ENCODE measurements around the gene CMTM5. TPM values are rescaled to one million over a fixed set of nuclear protein-coding genes. Genes with fewer than 3 reads are reported as not detected.

The CMTM5 gene
- total RNA-seq, 4 donors from 2014 or later, result 0.64 to 1.1 TPM; not detected in 2

- 77% methylated on average over 10 of the region's 10 CpGs; no CpG with 5 or more reads in 1 of the 2 donors for WGBS, 2 donors (ENCODE audit: low coverage in 1 of 2)
- TF ChIP-seq POLR2A (IDR thresholded peaks at IDR 0.05) (no peak), POLR2AphosphoS5 (IDR thresholded peaks at IDR 0.05) (no peak), EP300 (IDR thresholded peaks at IDR 0.05; ENCODE audit: low read depth) (no peak)
- TF ChIP-seq, protein P1, sequence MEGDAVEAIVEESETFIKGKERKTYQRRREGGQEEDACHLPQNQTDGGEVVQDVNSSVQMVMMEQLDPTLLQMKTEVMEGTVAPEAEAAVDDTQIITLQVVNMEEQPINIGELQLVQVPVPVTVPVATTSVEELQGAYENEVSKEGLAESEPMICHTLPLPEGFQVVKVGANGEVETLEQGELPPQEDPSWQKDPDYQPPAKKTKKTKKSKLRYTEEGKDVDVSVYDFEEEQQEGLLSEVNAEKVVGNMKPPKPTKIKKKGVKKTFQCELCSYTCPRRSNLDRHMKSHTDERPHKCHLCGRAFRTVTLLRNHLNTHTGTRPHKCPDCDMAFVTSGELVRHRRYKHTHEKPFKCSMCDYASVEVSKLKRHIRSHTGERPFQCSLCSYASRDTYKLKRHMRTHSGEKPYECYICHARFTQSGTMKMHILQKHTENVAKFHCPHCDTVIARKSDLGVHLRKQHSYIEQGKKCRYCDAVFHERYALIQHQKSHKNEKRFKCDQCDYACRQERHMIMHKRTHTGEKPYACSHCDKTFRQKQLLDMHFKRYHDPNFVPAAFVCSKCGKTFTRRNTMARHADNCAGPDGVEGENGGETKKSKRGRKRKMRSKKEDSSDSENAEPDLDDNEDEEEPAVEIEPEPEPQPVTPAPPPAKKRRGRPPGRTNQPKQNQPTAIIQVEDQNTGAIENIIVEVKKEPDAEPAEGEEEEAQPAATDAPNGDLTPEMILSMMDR (IDR thresholded peaks at IDR 0.05), result no peak
- H3K27ac ChIP-seq, result no peak overlapping the region
- in situ Hi-C loops (cut with MboI; ENCODE audit: low pct_ligation_motif_present in 1 of 4, low pct_unique_long_range_greater_than_20kb in 1 of 4, low sequenced_read_pairs in 3 of 4) (no loop called here), intact Hi-C loops (cut with DNase I; ENCODE audit: low total_unique reads) (no loop called here)
- no peaks in the 10 kb centered on the region for H3K9me3 ChIP-seq
- H3K36me3 ChIP-seq, result no peaks in the 10 kb centered on the region
- peaks cover 4% of the 10 kb centered on the region for H3K27me3 ChIP-seq
- DNase-seq, result no peak
- no peak overlapping the region for H3K4me3 ChIP-seq
- no peaks in the 10 kb centered on the region for H3K4me1 ChIP-seq
Observed at GRCh38 chr14:23405096-23405495, 28.2 kb downstream of the CMTM5 start.

- H3K4me1 ChIP-seq, result no peaks in the 10 kb centered on the region
- no peaks in the 10 kb centered on the region for H3K36me3 ChIP-seq
- WGBS, 2 donors (ENCODE audit: low coverage in 1 of 2), result 73% methylated on average over 13 of the region's 13 CpGs; no CpG with 5 or more reads in 1 of the 2 donors
- no peak overlapping the region for H3K4me3 ChIP-seq
- no peak for DNase-seq
- in situ Hi-C loops (cut with MboI; ENCODE audit: low pct_ligation_motif_present in 1 of 4, low pct_unique_long_range_greater_than_20kb in 1 of 4, low sequenced_read_pairs in 3 of 4) (no loop called here), intact Hi-C loops (cut with DNase I; ENCODE audit: low total_unique reads) (no loop called here)
- H3K9me3 ChIP-seq, result no peaks in the 10 kb centered on the region
- no peak overlapping the region for H3K27ac ChIP-seq
- H3K27me3 ChIP-seq, result peaks cover 4% of the 10 kb centered on the region
- no peak for TF ChIP-seq POLR2A (IDR thresholded peaks at IDR 0.05)
- no peak for TF ChIP-seq POLR2AphosphoS5 (IDR thresholded peaks at IDR 0.05)
- no peak for TF ChIP-seq EP300 (IDR thresholded peaks at IDR 0.05; ENCODE audit: low read depth)
- TF ChIP-seq, protein P1 (IDR thresholded peaks at IDR 0.05), result no peak
Observed at GRCh38 chr14:23405516-23406025, 28.7 kb downstream of the CMTM5 start.

DNA sequence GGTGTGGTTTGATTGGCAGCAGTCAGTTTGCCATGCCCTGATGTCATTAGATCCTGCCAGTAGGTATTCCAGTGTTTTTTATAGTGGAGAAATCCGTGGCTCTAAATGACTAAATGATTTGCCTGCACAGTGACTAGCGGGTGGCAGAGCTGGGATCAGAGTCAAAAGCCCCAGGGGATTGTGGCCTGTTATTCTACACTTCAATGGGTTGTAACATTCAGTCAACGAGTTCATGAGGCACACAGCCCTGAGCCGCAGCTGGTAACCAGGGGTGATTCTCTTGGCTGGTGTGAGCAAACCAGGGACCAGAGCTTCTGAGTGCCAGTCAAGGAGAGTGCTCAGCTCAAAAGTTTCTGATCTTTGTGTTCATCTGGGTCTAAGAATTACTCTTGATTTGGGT, 29.4 kb downstream of the CMTM5 start:
- Histone ChIP-seq H3K27ac (no peak overlapping the region), H3K27me3 (peaks cover 4% of the 10 kb centered on the region), H3K4me1 (no peaks in the 10 kb centered on the region), H3K9me3 (no peaks in the 10 kb centered on the region), H3K36me3 (no peaks in the 10 kb centered on the region), H3K4me3 (no peak overlapping the region)
- no peak for DNase-seq
- TF ChIP-seq POLR2AphosphoS5 (IDR thresholded peaks at IDR 0.05) (no peak), POLR2A (IDR thresholded peaks at IDR 0.05) (no peak)
- WGBS, 2 donors (ENCODE audit: low coverage in 1 of 2), result 59 to 100% methylated on average over 1 to 4 of the region's 4 CpGs
- in situ Hi-C loops (cut with MboI; ENCODE audit: low pct_ligation_motif_present in 1 of 4, low pct_unique_long_range_greater_than_20kb in 1 of 4, low sequenced_read_pairs in 3 of 4), result no loop called here
- intact Hi-C loops (cut with DNase I; ENCODE audit: low total_unique reads), result no loop called here

DNA sequence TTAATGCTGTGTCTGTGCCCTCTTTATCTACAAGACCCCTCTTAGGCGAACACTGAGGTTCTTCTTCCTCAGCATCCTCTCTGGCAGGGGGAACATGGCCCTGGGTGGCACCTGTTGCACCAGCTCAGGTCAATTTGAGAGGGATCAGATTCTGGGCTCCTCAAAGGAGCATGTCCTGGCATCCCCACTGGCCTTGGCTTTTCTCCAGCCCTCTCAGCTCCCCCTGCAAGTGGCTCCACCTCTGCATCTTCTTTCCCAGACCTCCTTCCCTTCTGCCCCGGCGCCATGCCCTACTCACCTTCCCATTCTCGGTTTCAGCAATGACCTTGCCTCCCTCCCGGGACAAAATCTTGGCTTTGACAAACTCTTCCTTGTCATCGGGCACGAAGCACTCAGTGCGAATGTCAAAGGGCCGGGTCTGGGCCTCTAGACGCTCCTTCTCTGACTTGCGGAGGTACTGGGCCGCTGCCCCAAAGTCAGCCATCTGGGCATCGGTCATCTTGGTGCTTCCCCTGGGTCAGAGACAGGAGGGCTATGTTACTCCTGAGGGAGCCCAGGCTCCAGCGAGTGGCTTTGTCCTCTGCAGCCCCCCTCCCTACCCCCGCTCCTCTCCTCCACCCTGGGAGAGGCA, 30.0 kb downstream of the CMTM5 start:
- Histone ChIP-seq H3K4me1 (no peaks in the 10 kb centered on the region), H3K36me3 (no peaks in the 10 kb centered on the region), H3K9me3 (no peaks in the 10 kb centered on the region), H3K27ac (no peak overlapping the region), H3K4me3 (no peak overlapping the region), H3K27me3 (peaks cover 4% of the 10 kb centered on the region)
- in situ Hi-C loops (cut with MboI; ENCODE audit: low pct_ligation_motif_present in 1 of 4, low pct_unique_long_range_greater_than_20kb in 1 of 4, low sequenced_read_pairs in 3 of 4), result no loop called here
- 82 to 88% methylated on average over 7 to 15 of the region's 15 CpGs for WGBS, 2 donors (ENCODE audit: low coverage in 1 of 2)
- no peak for DNase-seq
- intact Hi-C loops (cut with DNase I; ENCODE audit: low total_unique reads), result no loop called here
- TF ChIP-seq POLR2AphosphoS5 (IDR thresholded peaks at IDR 0.05) (no peak), EP300 (IDR thresholded peaks at IDR 0.05; ENCODE audit: low read depth) (no peak)

GRCh38 chr14:23407516-23408306, 30.9 kb downstream of the CMTM5 start, which contains the start of gene MYH6:
Gene MYH6 (minus strand): TSS chr14:23408273. CDS start chr14:23407223, 1,050 bp downstream.
- Histone ChIP-seq H3K36me3 (no peaks in the 10 kb centered on the region), H3K9me3 (no peaks in the 10 kb centered on the region), H3K27ac (no peak within 1 kb of the TSS), H3K4me3 (no peak within 1 kb of the TSS), H3K27me3 (no peaks in the 10 kb centered on the region), H3K4me1 (no peaks in the 10 kb centered on the region)
- intact Hi-C loops (cut with DNase I; ENCODE audit: low total_unique reads), result no loop called here
- in situ Hi-C loops (cut with MboI; ENCODE audit: low pct_ligation_motif_present in 1 of 4, low pct_unique_long_range_greater_than_20kb in 1 of 4, low sequenced_read_pairs in 3 of 4), result no loop called here
- 66 to 73% methylated on average over 10 to 15 of the region's 15 CpGs for WGBS, 2 donors (ENCODE audit: low coverage in 1 of 2)
- no peak for DNase-seq
- TF ChIP-seq POLR2A (IDR thresholded peaks at IDR 0.05) (no peak), POLR2AphosphoS5 (IDR thresholded peaks at IDR 0.05) (no peak), EP300 (IDR thresholded peaks at IDR 0.05; ENCODE audit: low read depth) (no peak)
- TF ChIP-seq, protein P1 (IDR thresholded peaks at IDR 0.05), result no peak

Measured in transverse colon (tissue), 4 donors.